Posterior vena cava (tissue), 2 donors: Measurements from ENCODE around the gene CPA4. TPM values are rescaled to one million over a fixed set of nuclear protein-coding genes. Genes with fewer than 3 reads are reported as not detected.

Experiments used
- DNase-seq: peaks from one replicate; pipeline ENCODE4 v3.0.0-alpha.2; 2020; ENCODE audit warnings: low spot score
- intact Hi-C, 2 donors: fragments of 100-400 bp; cut with DNase I; formaldehyde crosslinking; loops; one replicate each; pipeline versions ENCODE4 v1.14.1 to v1.14.2; 2022 to 2023
- total RNA-seq, 2 donors: library from RNA; stranded (reverse); fragmentation: NEBNext Ultra II Directional; extraction: Animal tissue kit (Norgen Biotek cat#: 25700); gene quantifications; one replicate each; pipeline ENCODE4 v1.2.1, GENCODE V29; 2021
- donor health status: DM: yes; HTN: yes; CAD: no.
- donor health status: DM: yes; HTN: yes; CAD: no.

The CPA4 gene
- total RNA-seq, 2 donors from 2014 or later = 0.37 to 0.62 TPM

- DNase-seq = no peak
Measured at GRCh38 chr7:130332259-130333053, 39.5 kb downstream of the CPA4 start.

GRCh38 chr7:130333832-130334231 lies 40.9 kb downstream of the CPA4 start:
- intact Hi-C loops = no loop called here
- no peak for DNase-seq

More at GRCh38 chr7:130332259-130333053, 39.5 kb downstream of the CPA4 start:
- intact Hi-C loops = no loop called here

GRCh38 chr7:130334274-130334673 lies 41.3 kb downstream of the CPA4 start:
- DNase-seq = no peak
- intact Hi-C loops = no loop called here

GRCh38 chr7:130337410-130337971 lies 44.5 kb downstream of the CPA4 start:
- DNase-seq = no peak
- intact Hi-C loops = no loop called here

- no peak for DNase-seq
- intact Hi-C loops = no loop called here
Measured at GRCh38 chr7:130338233-130338632, 45.3 kb downstream of the CPA4 start.

GRCh38 chr7:130341882-130342281 lies 48.9 kb downstream of the CPA4 start:
- intact Hi-C loops = no loop called here

GRCh38 chr7:130342701-130343380 lies 49.9 kb downstream of the CPA4 start:
- intact Hi-C loops = no loop called here
- no peak for DNase-seq

More at GRCh38 chr7:130341882-130342281, 48.9 kb downstream of the CPA4 start:
- no peak for DNase-seq

DNA sequence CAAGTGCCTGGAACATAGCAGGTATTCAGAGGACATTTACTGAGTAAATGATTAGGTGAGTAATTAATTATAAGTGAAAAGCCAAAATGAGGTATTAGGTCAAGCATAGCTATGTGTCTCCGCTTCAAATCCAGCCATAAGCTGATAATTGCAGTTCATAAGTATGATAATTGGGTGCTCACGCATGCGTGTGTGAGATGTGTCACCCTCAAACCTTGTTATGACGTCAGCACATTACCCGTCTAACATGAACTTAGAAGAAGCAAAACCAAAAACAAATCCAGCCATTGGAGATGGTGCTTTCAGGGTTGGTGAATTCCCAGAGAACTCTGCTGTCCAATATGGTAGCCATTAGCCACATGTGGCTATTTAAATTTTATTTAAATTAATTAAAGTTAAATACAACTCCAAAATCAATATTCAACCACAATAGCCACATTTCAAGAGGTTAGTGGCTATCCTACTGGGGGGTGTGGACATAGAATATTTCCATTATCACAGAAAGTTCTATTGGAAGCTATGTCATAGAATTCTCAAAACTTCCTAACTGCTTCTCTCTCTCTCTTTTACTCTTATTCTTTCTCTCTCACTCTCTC lies 51.4 kb downstream of the CPA4 start, which contains the start of gene CPA5:
Gene CPA5, plus strand, starts transcription at position 546 of the 596 bp plus-strand sequence. CDS start 1,670 bp downstream, outside the sequence.
- intact Hi-C loops = no loop called here

GRCh38 chr7:130345136-130345535 lies 52.2 kb downstream of the CPA4 start:
- intact Hi-C loops = no loop called here
- no peak for DNase-seq

More for the DNA sequence above, 51.4 kb downstream of the CPA4 start, which contains the start of gene CPA5:
- no peak for DNase-seq

- intact Hi-C loops = no loop called here
- DNase-seq = no peak
Measured at GRCh38 chr7:130345725-130346124, 52.8 kb downstream of the CPA4 start.

GRCh38 chr7:130346177-130346905 lies 53.4 kb downstream of the CPA4 start:
- intact Hi-C loops = no loop called here
- peak; percentile 67 for DNase-seq

GRCh38 chr7:130346941-130347340 lies 54.0 kb downstream of the CPA4 start:
- intact Hi-C loops = no loop called here
- no peak for DNase-seq

DNA sequence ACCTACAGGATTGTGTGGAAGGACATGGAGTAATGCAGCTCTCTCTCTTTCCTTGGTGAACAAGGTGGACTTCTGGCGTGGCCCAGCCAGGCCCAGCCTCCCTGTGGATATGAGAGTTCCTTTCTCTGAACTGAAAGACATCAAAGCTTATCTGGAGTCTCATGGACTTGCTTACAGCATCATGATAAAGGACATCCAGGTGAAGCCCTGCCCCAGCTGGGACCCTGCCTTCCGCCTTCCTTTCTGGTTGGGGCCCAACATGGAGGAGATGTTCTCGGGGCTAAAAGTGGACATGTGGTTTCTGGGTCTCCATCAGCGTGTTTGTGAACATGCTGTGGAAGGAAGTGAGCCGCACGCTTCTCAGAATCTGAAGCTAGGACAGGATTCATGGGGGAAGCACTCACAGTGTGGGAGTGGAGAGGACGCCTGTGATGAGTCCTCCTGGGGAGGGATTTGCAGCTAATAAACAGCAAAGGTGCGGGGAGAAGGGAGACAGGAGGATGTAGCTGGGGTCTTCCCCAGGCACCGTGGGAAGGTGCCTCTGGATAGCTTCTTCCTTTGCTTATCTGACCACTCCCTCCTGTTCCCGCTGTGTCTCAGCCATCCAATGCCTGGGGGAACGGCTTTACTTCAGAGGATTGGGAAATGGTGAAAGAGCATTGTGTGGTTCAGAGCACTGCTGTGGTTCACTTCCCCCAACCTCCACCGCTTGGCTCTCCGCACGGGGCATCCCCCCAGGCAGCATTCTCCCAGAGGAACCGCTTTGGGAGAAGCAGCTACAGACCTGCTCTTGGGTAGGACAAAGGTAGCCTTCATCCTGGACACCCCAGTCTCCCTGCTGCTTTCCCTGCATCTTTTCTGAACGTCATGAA lies 57.2 kb downstream of the CPA4 start:
- intact Hi-C loops = loop anchor here in 1 of 2 donors (2.0 to 5.0 kb wide), 2 partner anchors 45 to 68 kb away; no protein-coding TSS in a partner anchor
- peak; percentile 56 for DNase-seq

- peak; percentile 70 for DNase-seq
- intact Hi-C loops = loop anchor here in 1 of 2 donors (5.0 kb wide), 1 partner anchor 69 kb away; no protein-coding TSS in a partner anchor
Measured at GRCh38 chr7:130350945-130351790, 58.2 kb downstream of the CPA4 start.

DNA sequence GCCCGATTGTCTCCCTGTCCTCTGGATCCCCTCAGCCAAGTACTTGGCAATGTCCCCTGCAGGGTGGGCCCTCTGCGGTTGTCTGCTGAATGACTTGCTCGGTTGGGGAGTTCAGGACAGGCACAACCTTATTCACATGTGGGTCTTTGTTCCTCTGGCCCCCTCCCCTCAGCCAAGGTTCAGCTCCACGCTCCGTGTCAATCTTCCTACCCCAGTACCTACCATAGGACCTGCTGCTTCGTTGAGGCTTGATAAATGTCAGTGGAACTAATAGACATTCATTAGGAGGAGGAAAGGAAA lies 58.8 kb downstream of the CPA4 start:
- intact Hi-C loops = loop anchor here in 1 of 2 donors (5.0 kb wide), 1 partner anchor 69 kb away; no protein-coding TSS in a partner anchor
- peak; percentile 57 for DNase-seq

DNA sequence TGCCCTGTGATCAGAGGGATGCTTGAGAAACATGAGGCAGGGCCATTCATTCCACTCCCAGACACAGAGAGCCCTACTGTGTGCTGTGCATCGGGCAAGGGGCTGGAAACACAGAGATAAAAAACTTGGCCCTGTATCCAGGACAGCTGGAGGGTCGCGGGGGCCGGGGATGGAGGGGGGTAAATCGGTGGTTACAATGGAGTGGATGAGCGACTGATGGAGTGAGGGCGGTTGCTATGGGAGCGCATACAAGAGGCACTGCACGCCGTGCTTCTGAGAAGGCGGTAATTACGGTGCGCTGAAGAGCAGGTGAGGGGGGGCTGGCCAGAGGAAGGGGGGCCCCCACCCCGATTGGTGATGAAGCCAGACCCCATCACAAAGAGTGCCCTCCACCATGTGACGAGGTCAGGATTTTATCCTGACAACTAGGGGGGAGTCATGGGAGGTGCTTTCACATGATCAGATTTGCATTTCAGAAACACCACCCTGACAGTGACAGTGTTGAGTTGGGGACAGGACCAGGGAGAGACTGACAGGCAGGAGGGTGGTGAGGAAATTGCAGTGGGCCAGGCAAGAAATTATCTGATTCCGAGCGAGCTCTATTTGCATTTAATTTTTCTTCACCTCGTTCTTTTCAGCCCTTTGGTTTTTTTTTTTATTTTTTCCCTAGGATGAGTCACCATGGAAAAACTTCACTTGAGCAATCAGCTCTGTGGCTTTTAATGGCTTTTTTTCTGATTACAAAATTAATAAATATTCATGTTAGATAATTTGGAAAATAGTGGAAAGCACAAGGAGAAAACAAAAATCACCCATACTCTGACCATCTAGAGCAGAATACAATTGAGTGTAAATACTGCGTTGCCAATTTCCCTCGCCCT lies 59.5 kb downstream of the CPA4 start:
- intact Hi-C loops = loop anchor here in 1 of 2 donors (5.0 kb wide), 1 partner anchor 70 kb away; no protein-coding TSS in a partner anchor

More for the DNA sequence above, 59.5 kb downstream of the CPA4 start:
- DNase-seq = peak; percentile 55
